Adrenal gland (tissue), 5 donors: Measurements from ENCODE around the gene SNCB.

Experiments used
- CTCF ChIP-seq, 6 experiments: fragments of 450-650 bp in 4 of 6; fragments of 200-600 bp in 2 of 6; sonication (generic) in 1 of 6; IDR thresholded peaks; 1 replicate in 5 of 6; 2 replicates in 1 of 6; pipeline versions ENCODE4 v1.5.1 to v1.8.0; 2016 to 2021; ENCODE audit warnings: antibody characterized with exemption in 6 of 6, mild to moderate bottlenecking in 2 of 6, moderate library complexity in 1 of 6
- POLR2A ChIP-seq, 2 donors: fragments of 450-650 bp; IDR thresholded peaks; one replicate each; pipeline ENCODE4 v1.6.1; 2017; ENCODE audit warnings: antibody characterized with exemption in 2 of 2, mild to moderate bottlenecking in 2 of 2, moderate library complexity in 1 of 2
- donor health status: DM: no; HTN: no; CAD: no.

DNA sequence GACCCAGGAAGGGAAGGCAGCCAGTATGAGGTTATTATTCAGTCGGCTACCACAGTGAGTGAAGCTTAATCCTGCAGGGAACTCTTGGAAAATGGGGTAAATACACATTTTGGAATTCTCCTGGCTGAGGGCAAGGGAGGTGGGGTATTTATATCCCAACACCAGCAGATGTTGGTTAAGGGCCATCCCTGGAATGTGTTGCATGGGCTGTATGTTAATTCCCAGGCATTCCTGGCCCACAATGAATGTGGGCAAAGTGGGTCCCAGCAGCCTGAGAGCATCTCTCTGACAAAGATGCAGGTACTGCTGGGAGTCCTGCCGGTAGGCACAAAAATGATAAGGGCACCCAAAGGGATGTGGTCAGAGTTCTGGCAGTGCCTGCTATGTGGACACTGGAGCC lies 17.5 kb downstream of the SNCB start:
- no peak for TF ChIP-seq CTCF (IDR thresholded peaks at IDR 0.05)
- TF ChIP-seq POLR2A (IDR thresholded peaks at IDR 0.05), result no peak
